DMS79 treated with DMSO at 0.1 percent for 48 hours (cell line): Measurements from ENCODE around the gene MTOR.
"Not testable (repeated sequence)": the region's sequence is repeated elsewhere in the genome, so short reads cannot be mapped to it uniquely, and the experiment has no call there.

Experiments used
- DNase-seq: peaks from one replicate; lab custom pipeline; 2025; lab: John Stamatoyannopoulos, UW

The MTOR gene

GRCh38 chr1:11180342-11180744, 82.0 kb downstream of the MTOR start:
- DNase-seq = no peak

- not testable (repeated sequence) for DNase-seq
Measured at GRCh38 chr1:11179749-11180148, 82.6 kb downstream of the MTOR start.

- DNase-seq = no peak
Measured at GRCh38 chr1:11179125-11179524, 83.2 kb downstream of the MTOR start.

GRCh38 chr1:11178021-11179015, 84.0 kb downstream of the MTOR start:
- DNase-seq = no peak

DNA sequence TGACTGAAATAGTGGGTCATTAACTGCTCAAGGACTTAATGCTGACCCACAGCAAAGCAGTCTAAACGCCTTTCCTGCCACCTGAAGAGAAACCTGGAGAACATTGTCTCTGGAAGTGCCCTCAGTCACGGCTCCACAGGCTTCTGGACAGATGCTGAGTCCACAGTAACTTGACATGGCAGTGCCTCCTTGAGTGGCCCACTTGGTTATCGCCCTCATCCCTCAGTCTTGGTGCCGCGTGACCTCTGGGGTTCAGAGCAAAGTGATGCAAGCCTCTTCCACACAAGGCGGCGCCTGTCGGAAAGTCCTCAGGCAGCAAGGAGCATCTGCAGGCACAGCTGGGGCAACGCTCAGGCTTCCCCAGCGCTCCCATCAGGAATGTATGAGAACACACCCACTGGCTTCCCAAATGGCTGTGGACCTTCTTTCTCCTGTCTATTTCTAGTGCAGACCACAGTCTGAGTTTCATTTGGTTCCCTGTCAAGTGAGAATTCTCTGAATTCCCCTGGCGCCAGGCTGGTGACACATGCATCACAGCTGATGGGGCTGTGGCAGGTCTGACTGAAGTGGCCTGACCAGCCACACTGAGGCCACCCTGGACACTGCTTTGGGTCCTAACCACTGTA, 86.2 kb downstream of the MTOR start:
- DNase-seq = peak; percentile 41

DNA sequence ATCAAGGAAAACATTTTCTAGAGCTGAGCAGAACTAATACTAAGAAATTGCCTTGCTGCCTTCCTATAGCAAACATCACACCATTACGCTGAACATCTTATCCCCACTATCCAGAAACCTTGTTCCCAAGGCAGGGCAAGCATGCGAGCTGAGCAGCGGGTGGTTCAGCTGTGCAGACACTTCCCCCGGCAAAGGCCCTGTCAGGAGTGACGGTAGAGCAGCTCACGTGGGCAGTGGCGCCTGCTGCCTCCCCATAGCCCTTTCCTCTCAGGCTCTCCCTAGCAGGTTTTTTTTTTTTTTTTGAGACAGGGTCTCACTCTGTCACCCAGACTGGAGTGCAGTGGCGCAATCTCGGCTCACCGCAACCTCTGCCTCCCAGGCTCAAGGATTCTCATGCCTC, 86.9 kb downstream of the MTOR start:
- DNase-seq = no peak

DNA sequence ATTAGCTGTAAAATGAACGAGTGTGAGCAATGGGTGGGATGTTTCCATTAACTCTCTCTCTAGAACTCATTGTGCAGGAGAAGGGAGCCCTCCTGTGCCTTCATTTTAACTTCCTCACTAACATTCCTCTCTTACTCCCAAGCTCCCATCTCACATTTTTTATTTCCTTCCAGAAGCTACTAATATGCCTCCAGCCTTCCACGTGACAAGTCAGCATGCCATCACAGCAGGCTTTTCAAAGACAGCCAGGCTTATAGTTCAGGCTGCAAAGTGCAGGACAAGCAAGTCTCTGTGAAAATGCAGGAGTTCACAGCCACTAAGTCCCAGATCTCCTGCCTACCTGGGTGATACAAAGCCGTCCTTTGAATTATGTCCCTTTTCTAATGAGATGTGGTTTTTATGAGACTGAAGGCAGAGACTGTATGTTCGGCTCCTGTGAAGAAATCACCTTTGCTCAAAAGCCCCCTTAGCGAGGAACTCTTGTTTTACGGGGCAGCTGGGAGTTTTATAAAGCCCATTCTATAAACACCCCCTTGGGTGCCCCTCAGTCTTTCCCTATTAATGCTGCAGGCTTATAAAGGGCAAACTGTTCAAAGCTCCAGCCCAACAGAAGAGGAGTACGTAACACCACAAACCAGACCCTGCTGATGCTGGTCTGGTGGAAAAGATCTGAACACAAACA, 87.9 kb downstream of the MTOR start:
- DNase-seq = no peak

- no peak for DNase-seq
Measured at GRCh38 chr1:11170102-11170501, 92.2 kb downstream of the MTOR start.

- DNase-seq = no peak
Measured at GRCh38 chr1:11169202-11169601, 93.1 kb downstream of the MTOR start.

DNA sequence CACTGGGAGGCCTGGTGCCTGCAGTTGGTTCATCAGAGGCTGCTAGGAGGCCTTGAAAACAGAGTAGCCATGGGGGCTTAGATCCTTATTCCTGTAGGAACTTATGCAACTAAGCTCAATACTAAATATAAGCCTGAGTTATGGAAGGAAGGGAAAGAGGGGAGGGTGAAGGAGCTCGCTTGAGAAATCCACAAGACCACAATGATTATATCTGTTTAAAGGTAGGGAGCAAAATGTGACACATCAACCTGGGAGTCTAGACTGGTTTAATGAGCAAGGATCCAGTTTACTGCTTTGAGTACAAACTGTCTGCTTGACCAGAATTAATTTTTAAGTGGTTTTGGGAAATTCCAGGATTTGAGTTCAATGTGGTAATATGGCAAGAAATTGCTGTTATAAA, 93.6 kb downstream of the MTOR start:
- no peak for DNase-seq

DNA sequence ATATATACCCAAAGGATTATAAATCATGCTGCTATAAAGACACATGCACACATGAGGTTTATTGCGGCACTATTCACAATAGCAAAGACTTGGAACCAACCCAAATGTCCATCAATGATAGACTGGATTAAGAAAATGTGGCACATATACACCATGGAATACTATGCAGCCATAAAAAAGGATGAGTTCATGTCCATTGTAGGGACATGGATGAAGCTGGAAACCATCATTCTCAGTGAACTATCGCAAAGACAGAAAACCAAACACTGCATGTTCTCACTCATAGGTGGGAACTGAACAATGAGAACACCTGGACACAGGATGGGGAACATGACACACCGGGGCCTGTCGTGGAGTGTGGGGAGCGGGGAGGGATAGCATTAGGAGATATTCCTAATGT, 95.6 kb downstream of the MTOR start:
- not testable (repeated sequence) for DNase-seq

DNA sequence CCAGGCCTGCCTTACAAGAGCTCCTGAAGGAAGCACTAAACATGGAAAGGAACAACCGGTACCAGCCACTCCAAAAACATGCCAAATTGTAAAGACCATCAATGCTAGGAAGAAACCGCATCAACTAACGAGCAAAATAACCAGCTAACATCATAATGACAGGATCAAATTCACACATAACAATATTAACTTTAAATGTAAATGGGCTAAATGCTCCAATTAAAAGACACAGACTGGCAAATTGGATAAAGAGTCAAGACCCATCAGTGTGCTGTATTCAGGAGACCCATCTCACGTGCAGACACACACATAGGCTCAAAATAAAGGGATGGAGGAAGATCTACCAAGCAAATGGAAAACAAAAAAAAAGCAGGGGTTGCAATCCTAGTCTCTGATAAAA, 99.6 kb downstream of the MTOR start:
- not testable (repeated sequence) for DNase-seq

DNA sequence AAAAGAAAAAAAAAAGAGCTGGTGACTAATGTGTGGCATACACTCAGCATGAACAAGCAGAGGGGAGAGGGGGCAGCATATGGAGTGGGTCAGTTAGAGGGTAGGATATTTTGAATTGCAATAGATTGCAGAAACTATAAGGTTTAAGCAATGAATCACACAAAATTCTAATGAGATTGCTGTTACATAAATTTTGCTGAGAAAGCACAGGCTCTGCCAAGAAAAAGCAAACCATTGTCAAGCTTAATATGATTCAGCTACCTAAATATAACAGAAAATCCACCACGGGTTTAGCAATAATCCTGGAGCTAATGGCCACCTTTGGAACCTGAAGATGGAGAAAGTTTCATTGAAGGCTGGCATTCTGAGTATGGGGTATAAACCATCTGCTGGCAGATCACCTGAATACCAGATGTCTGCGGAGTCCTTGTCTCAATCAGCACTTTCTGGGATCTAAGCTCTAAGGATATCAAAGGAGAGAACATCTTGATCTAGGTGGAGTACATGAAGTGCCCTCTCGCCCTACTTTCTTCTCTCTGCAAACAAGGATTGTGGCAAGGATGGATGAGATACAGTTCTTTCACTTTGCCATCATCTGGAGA, 103.5 kb downstream of the MTOR start:
- no peak for DNase-seq

GRCh38 chr1:11158291-11158690, 104.1 kb downstream of the MTOR start:
- no peak for DNase-seq

GRCh38 chr1:11157867-11158266, 104.5 kb downstream of the MTOR start:
- DNase-seq = no peak

DNA sequence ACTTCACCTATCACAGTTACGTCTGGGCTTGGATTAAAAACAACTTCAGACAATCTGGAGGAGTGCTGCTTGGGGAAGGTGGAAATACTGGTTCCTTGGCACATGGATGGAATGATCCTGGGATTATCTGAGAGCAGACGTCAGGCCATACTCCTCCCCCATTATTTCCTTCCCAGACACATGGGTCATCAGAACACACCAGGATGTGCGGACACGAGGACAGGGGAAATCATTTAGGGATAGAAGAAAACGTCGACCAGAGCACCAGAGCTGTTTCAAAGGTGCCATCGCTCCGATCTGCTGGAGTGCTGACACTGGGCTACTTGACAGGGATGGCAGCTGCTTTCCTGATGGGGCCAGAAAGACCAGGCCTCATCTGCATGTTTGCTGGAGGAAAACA, 105.0 kb downstream of the MTOR start:
- no peak for DNase-seq

DNA sequence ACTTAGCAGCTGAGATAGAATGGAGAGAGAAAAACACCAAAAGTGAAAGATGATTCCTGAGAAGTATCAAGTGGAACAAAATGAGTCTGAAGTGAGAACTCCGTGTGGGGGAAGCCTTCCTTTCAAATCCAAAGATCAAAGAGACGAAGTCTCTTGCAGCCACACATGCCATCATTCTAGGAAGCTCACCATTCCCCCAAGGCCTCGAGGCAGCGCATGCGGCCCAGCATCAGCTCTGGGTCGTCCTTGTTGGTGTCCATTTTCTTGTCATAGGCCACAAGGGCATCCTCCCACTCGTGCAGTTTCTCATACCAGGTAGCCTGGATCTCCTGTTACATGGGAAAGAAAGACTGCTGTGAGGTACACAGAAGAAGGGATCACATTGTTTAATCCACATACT, 105.4 kb downstream of the MTOR start:
- no peak for DNase-seq

GRCh38 chr1:11156441-11156840, 105.9 kb downstream of the MTOR start:
- no peak for DNase-seq

GRCh38 chr1:11153184-11153583, 109.2 kb downstream of the MTOR start:
- DNase-seq = no peak

DNA sequence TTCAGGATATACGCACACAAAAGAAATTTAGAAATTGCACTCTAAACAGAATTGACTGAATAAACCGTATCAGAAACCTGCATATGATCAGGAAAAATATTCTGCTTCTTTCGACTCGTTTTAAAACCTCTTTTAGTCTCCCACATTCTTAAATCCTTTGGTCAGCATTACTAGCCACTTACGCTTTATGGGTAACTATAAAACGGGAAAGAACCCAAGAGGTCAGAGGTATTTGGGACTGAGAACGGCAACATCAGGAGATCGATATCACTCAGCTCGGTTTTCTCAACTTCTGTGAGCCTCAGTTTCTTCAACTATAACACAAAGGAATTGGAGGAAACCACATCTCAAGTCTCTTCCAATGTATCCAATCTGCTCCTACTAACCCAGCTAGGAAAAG, 109.6 kb downstream of the MTOR start:
- no peak for DNase-seq

DNA sequence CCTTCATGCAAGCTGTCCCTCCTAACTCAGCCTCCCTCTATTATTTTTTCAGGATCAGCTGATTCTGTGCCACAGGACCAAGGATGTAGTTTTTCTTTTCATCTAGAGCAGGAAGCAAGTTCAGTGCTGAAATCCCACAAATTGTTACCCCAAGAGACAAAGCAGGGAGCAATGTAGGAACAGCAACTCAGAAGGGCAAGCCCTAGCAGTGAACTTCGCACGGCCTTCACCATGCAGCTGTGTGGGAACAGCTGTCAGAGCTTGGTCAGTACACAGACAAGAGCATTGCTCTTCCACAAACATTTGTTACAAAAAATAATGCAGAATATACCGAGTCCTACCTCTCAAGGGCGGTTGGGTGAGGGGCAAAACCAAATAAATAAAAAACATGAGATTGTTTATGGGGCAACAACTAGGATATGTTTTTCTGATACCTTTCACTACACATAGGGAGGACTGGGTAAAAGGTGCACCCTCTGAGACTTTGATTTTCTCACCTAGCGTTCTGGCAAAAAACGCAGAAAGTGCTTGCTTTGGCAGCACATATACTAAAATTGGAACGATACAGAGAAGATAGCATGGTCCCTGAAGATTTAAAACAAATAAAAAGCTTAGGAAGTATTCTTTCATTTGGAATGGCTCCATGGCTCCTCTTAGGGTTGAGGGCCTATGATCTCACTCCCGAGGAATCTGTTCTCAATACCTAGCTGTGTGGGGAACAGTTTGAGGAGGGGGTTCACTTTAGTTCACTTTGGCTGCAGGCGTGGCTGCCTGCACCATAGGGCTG, 110.3 kb downstream of the MTOR start:
- no peak for DNase-seq

GRCh38 chr1:11151114-11151513, 111.2 kb downstream of the MTOR start:
- DNase-seq = no peak
